Panc1 (cell line): Measurements from ENCODE around the gene RPL23.

Source experiments
- SIN3A ChIP-seq: IDR thresholded peaks from 2 replicates; pipeline ENCODE4 v1.6.1; 2012; ENCODE audit warnings: low read depth, mild to moderate bottlenecking, low read length, moderate library complexity, borderline replicate concordance; ENCODE audit not compliant: insufficient read depth
- TF ChIP-seq, protein P1 (sequence below): fragments of 450-650 bp; IDR thresholded peaks from 2 replicates; pipeline ENCODE4 v1.5.1; 2017; ENCODE audit warnings: mild to moderate bottlenecking

- TF ChIP-seq, protein P1, sequence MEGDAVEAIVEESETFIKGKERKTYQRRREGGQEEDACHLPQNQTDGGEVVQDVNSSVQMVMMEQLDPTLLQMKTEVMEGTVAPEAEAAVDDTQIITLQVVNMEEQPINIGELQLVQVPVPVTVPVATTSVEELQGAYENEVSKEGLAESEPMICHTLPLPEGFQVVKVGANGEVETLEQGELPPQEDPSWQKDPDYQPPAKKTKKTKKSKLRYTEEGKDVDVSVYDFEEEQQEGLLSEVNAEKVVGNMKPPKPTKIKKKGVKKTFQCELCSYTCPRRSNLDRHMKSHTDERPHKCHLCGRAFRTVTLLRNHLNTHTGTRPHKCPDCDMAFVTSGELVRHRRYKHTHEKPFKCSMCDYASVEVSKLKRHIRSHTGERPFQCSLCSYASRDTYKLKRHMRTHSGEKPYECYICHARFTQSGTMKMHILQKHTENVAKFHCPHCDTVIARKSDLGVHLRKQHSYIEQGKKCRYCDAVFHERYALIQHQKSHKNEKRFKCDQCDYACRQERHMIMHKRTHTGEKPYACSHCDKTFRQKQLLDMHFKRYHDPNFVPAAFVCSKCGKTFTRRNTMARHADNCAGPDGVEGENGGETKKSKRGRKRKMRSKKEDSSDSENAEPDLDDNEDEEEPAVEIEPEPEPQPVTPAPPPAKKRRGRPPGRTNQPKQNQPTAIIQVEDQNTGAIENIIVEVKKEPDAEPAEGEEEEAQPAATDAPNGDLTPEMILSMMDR, result no peak
- no peak for TF ChIP-seq SIN3A
Measured at GRCh38 chr17:38897176-38897575, 43.7 kb upstream of the RPL23 start.
